Measurements from ENCODE around the gene ATG9B.

ATG9B gene, protein sequence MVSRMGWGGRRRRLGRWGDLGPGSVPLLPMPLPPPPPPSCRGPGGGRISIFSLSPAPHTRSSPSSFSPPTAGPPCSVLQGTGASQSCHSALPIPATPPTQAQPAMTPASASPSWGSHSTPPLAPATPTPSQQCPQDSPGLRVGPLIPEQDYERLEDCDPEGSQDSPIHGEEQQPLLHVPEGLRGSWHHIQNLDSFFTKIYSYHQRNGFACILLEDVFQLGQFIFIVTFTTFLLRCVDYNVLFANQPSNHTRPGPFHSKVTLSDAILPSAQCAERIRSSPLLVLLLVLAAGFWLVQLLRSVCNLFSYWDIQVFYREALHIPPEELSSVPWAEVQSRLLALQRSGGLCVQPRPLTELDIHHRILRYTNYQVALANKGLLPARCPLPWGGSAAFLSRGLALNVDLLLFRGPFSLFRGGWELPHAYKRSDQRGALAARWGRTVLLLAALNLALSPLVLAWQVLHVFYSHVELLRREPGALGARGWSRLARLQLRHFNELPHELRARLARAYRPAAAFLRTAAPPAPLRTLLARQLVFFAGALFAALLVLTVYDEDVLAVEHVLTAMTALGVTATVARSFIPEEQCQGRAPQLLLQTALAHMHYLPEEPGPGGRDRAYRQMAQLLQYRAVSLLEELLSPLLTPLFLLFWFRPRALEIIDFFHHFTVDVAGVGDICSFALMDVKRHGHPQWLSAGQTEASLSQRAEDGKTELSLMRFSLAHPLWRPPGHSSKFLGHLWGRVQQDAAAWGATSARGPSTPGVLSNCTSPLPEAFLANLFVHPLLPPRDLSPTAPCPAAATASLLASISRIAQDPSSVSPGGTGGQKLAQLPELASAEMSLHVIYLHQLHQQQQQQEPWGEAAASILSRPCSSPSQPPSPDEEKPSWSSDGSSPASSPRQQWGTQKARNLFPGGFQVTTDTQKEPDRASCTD

DNA sequence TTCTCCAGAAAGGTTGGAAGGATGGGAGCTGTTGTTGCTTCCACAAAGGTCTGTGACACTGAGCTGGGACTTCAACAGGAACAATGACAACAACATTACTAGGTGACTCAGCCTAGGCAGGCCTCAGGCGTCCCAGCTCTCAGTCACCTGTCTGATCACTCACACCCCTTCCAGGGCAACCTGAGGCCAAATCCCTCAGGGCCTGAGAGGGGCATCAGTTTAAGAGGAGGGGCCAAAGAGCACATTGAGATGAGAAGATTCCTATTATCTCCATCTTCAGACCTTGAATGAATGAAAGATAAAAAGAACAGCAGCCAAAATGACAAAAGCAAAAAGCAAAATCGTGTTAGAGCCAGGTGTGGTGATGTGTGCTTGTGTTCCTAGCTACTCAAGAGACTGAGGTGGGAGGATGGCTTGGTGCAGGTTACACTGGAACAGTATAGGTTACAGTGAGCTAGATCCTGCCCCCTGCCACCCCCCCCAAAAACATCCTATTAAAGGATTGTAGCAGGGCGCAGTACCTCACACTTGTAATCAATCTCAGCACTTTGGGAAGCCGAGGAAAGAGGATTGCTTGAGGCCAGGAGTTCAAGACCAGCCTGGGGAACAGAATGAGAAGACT lies at the start of gene ATG9B:
ATG9B (minus strand) TSS at position 60 of the 622 bp plus-strand sequence. CDS start 71 bp downstream, outside the sequence.
- no peak for DNase-seq

DNA sequence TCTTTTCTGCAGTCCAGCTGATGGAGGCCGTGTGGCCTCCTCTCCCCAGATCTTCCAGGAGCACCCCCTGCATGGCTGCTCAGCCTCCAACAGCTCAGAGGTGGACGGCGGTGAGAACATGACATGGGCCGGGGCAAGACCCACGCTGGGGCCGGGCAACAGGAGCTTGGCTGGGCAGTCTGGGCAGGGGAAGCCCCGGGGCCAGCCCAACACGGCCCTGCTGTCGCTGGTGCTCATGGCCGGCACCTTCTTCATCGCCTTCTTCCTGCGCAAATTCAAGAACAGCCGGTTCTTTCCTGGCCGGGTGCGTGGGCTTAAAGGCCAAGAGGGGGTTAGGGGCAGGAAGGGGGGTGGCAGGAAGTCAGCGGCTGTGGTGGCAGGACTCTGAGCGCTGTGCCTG lies 49.7 kb upstream of the ATG9B start:
- no peak for DNase-seq

DNA sequence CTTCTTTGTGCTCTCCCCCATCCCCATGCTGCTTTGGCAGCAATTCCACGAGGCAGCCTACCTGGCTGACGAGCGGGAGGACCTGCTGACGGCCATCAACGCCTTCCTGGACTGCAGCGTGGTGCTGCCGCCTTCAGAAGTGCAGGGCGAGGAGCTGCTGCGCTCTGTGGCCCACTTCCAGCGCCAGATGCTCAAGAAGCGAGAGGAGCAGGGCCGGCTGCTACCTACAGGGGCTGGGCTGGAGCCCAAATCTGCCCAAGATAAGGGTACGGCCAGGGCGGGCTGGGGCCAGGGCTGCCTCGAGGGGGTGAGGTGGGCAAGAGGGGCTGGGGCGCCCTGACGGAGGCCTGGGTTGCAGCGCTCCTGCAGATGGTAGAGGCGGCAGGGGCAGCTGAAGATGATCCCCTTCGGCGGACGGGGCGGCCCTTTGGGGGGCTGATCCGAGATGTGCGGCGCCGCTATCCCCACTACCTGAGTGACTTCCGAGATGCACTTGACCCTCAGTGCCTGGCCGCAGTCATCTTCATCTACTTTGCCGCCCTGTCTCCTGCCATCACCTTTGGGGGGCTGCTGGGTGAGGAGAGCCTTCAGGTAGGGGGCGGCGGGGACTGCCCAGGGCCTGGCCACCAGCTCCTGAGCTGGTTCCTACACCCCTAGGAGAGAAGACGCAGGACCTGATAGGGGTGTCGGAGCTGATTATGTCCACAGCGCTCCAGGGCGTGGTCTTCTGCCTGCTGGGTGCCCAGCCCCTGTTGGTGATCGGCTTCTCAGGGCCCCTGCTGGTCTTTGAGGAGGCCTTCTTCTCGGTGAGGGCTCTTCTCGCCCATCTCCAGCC lies 47.0 kb upstream of the ATG9B start:
- DNase-seq: no peak

DNA sequence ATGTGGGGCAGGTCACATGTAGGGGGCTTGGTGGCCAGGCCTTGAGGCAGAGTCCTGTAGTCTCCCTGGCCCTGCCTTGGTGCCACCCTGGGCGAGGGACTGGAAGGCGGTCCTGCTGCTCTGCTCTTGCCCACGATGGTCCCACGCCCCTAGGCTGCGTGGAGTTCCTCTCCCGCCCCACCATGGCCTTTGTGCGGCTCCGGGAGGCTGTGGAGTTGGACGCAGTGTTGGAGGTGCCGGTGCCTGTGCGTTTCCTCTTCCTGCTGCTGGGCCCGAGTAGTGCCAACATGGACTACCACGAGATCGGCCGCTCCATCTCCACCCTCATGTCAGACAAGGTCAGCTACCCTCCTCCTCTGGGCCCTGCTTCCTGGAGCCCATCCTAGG lies 46.3 kb upstream of the ATG9B start:
- no peak for DNase-seq

DNA sequence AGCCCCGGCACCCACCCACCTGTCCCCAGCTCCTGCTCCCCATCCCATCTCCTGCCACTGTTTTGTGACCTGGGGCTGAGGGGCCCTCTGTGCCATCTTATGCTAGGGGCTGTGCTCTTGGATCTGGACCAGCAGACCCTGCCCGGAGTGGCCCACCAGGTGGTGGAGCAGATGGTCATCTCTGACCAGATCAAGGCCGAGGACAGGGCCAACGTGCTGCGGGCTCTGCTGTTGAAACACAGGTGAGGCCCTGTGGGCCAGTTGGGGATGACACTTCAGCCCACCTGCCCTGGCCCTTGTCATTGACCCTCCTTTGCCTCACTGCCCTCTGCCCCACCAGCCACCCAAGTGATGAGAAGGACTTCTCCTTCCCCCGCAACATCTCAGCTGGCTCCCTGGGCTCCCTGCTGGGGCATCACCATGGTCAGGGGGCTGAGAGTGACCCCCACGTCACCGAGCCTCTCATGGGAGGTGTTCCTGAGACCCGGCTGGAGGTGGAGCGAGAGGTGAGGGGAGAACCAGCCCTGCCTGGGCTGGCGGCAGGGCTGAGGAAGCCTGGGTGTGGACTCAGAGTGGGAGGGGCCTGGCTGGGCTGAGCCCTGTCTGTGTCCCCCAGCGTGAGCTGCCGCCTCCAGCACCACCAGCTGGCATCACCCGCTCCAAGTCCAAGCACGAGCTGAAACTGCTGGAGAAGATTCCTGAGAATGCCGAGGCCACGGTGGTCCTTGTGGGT lies 45.7 kb upstream of the ATG9B start:
- DNase-seq: no peak

DNA sequence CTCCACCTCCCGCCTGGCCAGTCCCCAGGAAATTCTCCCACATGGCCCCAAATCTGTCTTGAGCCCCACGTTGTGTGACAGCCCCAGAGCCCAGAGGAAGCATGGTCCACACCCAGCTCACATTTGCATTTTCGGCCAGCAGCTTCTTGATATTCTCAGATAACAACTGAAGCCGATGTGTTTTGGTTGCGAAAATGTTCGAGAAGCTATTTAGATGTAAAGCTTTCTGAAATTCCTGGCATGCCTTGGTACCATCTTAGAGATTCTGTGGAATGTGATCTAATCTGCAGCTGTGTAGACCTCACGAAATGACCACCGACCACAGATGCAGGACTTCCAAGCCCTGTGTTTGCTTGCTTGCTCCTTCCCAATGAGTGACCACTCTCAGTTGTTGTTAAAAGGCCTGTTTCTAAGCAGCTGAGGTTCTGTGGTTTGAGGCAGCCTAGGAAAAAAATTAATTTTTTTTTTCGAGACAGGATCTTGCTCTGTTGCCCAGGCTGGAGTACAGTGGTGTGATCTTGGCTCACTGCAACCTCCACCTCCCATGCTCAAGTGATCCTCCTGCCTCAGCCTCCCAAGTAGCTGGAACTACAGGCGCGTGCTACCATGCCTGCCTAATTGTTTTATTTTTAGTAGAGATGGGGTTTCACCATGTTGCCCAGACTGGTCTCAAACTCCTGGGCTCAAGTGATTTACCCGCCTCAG lies 43.9 kb upstream of the ATG9B start:
- no peak for DNase-seq

DNA sequence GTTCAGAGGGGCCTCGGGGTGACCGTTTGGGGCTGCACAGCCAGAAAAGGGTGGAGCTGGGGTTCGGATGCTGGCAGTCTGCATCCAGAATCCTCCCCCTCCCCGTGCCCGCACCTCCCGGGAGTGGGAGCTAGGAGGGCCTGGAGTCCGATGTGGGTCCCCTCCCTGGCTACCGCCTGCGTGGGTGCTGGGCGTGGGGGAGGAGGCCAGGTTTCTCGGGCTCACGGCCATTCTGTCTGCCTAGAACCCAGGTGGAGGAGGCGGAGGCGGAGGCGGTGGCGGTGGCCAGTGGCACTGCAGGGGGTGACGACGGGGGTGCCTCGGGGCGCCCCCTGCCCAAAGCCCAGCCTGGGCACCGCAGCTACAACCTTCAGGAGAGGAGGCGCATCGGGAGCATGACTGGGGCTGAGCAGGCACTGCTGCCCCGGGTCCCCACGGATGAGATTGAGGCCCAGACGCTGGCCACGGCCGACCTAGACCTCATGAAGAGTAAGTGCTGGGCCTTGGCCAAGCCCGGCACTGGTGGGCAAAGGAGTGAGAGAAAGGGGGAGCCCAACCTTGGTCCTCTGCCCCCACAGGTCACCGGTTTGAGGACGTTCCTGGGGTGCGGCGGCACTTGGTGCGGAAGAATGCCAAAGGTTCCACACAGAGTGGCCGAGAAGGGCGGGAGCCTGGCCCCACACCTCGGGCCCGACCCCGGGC lies 42.1 kb upstream of the ATG9B start:
- DNase-seq: no peak

DNA sequence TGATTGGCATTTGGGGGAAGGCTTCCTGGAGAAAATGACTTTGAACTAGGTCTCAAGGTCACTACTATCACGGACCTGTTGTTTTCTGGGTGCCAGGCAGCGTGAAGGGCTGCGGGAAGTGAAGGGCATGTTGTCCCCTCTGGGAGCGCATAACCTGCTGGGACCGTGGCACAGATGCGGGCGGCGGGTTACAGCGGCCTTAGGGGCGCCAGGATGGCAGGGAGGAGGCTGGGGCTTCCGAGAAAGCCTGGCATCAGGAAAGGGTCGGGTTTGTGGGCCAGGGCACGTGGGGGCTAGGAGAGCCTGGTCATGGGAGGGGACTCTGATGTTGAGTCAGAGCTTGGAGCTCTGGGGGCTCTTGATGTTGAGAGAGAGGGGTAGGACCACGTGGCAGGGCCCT lies 41.2 kb upstream of the ATG9B start:
- no peak for DNase-seq

DNA sequence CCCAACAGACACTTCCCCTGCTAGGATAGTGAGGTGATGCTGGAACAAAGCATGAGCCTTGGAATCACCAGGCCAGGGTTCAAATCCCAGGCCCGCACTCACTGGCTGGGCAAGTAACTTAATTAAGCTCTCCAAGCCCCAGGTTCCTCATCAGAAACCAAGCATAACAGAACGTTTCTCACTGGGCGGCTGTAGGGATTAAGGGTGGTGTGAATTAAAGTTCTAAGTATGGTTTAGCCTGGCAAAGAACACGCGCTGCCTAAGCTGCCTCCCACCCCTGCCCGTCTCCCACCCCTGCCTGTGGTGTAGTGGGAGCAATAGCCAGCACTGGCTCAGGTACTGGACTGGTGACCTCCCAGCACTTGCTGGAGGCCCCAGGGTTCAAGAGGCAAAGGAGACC lies 40.7 kb upstream of the ATG9B start:
- DNase-seq: no peak

DNA sequence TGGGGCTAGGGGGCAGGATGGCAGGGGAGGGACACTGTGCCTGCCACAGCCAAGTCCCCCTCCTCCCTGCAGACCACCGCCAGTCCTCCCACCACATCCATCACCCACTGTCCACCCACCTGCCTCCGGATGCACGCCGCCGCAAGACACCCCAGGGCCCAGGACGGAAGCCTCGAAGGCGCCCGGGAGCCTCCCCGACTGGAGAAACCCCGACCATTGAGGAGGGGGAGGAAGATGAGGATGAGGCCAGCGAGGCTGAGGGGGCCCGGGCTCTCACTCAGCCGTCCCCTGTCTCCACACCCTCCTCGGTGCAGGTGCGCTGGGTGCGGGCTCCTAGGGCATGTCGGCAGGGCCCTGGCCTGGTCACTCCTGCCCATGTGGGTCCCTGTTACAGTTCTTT lies 40.2 kb upstream of the ATG9B start:
- no peak for DNase-seq

DNA sequence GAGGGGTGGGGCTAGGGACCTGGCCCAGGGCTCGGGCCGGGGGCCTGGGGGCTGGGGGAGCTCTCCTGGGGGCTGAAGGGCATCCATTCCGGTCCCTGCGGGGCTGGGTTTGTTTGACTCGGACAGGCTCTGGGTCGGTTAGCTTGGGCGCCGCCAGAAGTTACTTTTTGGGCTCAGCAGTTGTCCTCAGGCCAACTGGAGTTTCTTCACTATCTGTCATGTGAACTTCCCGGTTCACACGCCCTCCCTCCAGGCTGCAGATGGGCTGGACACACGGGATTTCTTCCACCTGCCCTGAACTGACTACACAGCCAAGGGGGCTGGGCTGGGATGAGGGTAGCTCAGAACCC lies 38.9 kb upstream of the ATG9B start:
- DNase-seq: no peak

DNA sequence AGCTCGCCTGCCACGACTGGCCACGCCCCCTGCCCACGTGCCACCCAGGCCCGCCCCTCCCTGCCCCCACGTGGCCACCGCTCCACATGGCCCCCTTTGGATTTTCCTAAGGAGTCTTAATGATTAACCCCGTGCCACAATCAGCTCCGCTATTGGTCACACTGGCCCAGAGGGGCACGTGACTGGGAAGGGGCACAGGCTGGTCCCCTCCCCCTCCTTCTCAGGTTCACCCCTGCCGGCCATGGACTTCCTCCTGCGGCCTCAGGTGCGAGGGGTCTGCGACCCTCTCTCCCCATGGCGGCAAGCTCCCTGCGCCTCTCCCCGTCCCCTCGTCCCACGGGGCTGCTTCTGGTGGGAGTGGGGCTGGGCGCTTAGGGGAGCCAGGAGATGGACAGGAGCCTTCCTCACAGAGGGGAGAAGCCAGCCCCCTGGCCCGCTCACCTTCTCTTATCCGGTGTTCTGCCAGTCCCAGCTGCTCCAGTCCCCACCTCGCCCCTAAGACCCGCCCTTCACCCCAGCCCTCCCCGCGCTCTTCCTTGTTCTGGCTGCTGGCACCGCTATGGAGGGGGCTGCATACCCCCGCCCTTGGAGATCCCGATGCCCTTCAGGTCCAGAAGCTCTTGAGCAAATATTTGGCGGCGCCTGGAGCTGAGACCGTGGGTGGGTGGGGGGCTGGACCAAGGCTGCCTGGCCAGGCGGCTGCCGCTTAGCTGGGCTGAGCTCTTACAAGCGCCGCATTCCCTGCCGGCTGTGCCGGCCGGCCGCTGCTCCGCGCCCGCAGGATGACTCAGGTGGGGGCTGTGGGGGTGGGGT lies 38.3 kb upstream of the ATG9B start:
- no peak for DNase-seq

DNA sequence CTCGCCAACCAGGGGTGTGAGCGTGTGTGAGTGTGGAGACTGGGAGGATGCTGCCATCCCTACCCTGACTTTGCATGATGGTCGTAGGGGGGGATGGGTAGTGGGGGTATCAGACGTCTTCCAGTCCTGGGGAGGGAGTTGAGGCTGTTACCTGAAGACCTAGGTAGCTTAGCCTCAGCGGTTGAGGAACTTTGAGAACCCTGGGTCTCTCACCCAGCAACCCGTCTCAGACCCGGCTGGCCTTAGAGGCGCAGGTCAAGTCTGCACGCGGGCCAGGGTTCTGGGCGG lies 37.8 kb upstream of the ATG9B start:
- DNase-seq: no peak

DNA sequence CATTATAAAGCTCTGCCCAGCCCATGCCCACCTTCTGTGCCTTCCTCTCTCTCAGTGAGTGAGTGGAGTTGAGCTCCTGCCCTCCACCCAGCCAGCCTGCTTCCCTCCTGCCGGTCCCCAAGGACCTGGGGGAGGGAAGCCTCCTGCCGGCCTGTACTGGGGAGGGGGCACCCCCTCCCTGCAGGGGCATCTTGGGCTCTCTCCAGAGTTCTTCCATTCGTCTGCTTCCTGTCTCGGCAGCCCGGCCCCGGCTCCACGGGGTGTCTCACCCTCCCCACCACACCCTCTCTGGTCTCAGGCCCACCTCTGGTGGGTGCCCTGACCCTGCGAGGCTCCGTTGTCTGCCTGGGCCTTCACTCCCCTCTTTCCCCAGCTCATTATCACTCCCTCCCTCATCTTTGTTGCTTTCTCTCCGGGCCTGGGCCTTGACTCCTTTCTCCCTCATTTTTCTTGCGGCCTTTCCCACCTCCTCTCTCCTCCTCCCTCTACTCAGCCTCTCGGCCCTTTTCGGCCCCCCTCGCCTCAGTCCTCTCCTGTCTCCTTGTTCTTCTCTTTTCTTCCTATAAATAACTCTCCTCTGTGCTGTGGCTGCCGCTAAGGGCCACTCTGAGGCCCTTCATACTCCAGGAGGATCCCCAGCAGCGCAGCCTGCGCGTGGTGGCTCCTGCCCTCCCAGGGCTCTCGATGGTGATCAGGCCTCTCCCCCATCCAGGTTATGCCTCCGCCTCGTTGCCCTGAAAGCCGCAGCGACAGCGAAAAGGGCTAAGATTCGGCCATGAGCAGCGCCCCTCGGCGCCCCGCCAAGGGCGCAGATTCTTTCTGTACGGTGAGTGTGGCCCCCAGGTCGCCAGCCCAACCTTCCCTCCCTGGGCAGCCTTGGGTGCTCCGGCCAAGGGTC lies 37.2 kb upstream of the ATG9B start:
- no peak for DNase-seq

DNA sequence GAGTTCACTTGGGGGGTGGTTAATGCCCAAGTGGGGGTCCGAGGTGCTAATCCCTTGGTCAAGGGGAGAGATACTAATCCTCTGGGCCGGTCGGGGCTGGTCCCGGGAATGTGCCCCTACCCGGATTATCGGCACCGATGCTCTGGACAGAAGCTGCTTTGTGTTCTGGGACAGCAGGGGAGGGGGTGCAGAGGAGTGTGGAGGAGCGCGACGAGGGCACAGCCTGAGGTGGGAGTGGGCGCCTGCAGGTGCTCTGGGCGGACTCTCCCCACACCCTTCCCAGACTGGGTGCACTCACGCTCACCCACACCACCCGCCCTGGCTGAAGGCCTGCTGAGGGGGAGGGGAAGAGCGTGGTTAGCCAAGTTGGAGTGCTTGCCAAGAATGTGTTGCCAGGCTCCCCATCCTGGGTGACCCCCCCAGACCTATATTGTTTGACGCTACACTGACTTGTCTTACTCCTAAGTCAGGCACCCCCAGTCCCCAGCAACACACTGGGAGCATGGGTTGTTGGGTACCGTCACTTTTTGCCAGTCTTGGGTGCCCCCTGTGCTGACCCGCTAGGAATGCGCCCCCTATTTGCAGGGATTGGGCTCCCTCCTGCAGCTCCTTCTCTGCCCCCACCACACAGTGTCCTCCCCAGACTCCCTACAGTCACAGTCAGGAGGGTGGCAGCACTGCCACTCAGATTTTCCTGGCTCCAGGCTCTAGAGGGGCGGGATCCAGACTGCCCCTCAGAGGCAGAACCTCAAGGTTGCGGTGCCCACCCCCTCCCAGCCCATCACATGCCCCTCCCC lies 36.3 kb upstream of the ATG9B start:
- DNase-seq: no peak

DNA sequence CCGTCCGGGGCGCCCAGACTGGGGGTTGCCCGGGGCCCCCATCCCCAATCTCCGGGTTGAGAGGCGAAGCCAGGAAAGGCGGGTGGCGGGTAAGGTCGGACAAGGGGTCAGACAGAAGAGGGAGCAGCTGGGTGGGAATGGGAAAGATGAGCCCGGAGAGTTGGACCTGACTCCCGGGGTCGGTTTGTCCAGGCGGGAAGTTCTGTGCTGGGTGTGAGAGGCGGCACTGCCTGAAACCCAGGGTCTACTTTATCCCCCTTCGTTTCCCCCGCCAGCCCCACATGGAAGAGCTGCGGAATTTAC lies 35.8 kb upstream of the ATG9B start:
- DNase-seq: no peak

DNA sequence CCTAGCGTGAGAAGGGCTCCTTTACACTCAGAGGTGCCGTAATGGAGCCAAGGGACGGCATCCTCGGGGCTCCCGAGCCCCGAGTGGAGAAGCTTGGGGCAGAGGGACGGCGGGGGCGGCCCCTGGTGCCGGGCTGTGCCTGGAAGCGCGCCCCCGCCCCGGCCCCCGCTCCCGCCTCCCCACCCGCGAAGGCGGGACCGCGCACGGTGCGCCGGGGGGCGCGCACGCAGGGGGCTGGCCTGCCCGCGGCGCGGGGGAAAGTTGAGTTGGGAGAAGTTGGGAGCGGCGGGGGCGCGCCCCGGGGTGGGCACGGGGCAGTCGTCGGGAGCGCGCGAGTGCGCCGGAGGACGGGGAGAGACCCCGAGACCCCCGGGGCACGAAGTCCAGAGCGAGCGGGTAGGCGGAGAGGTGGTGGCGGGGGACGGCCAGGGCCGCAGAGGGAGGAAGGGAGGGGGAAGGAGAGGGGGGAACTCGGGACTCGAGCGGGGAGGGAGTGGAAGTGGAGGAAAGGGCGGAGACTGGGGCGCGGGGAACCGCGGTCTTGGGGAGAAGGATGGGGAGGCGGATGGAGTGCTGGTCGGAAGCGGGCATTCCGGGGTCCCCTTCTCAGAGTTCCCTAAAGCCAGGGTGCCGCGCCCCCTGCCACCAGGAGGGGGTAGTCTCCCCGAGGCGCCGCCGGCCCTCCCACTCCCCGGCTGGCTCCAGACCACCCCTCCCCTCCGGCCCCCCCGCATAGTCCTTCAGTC lies 35.2 kb upstream of the ATG9B start, which contains the start of gene SLC4A2:
SLC4A2 (plus strand) TSS at position 223 of the 746 bp plus-strand sequence. CDS start 2,399 bp downstream, outside the sequence.
- DNase-seq: peak; percentile 70
